K562 (cell line): ENCODE results near the gene PRKAG1. TPM values are rescaled to one million over a fixed set of nuclear protein-coding genes. Genes with fewer than 3 reads are reported as not detected.

Experiments used
- ATAC-seq: fragments of 200-7000 bp; cut with Tn5 transposase; 3 replicates; pipeline ENCODE4 v1.9.1; 2020; ENCODE audit warnings: moderate library complexity
- BruUV-seq: library from RNA; stranded (reverse); fragments of 400-500 nt; replicated peaks from 2 replicates; lab custom pipeline; 2021; lab: Mats Ljungman, UMichigan
- CTCF ChIA-PET: fragments of 300-600 bp; formaldehyde crosslinking; extraction: SDS; loops from one replicate; lab custom pipeline; 2021; ENCODE audit warnings: low intra/inter-chr PET ratio; lab: Yijun Ruan, JAX
- POLR2A ChIA-PET: fragments of 300-600, 350-650 bp; sonication (Branson Sonifier 250); formaldehyde crosslinking; extraction: SDS; loops from one replicate; lab custom pipeline; 2021; ENCODE audit warnings: antibody characterized with exemption, inconsistent platforms; lab: Yijun Ruan, JAX
- DNase-seq, 4 experiments: peaks; one replicate each; pipeline versions ENCODE4 v3.0.0 to v3.0.0-alpha.2; 2011 to 2018; ENCODE audit warnings: low spot score in 3 of 4, mixed read lengths in 3 of 4; ENCODE audit errors: extremely low read depth in 1 of 4
- FAIRE-seq: peaks from 2 replicates; lab custom pipeline; 2011; peaks lifted over from hg19 to GRCh38; lab: Jason Lieb, UNC
- H2AFZ ChIP-seq: 2 replicates; pipeline ENCODE4 v1.6.0; 2011; ENCODE audit warnings: low read depth, low read length, control low read depth, inconsistent platforms
- H3K27ac ChIP-seq: fragments of 200-600 bp; 3 replicates; pipeline ENCODE4 v1.8.0; 2011; ENCODE audit warnings: low read depth, mild to moderate bottlenecking, control low read depth, inconsistent platforms, low read length, moderate library complexity, mixed read lengths; ENCODE audit errors: extremely low read depth
- H3K27me3 ChIP-seq, 2 experiments: fragments of 300-600 bp in 1 of 2; 2 replicates in 1 of 2; 3 replicates in 1 of 2; pipeline versions ENCODE4 v1.6.0 to v1.8.0; 2011; ENCODE audit warnings: inconsistent platforms in 2 of 2, low read length in 2 of 2, mild to moderate bottlenecking in 1 of 2, mixed read lengths in 1 of 2, moderate library complexity in 1 of 2; ENCODE audit not compliant: control insufficient read depth in 2 of 2, insufficient read depth in 2 of 2
- H3K36me3 ChIP-seq: fragments of 300-600 bp; 3 replicates; pipeline ENCODE4 v1.8.0; 2011; ENCODE audit warnings: mild to moderate bottlenecking, low read length, inconsistent platforms; ENCODE audit not compliant: control insufficient read depth, insufficient read depth
- H3K4me1 ChIP-seq, 2 experiments: fragments of 200-600 bp in 1 of 2; replicated peaks in 1 of 2; 2 replicates in 1 of 2; 3 replicates in 1 of 2; pipeline versions ENCODE4 v1.5.1 to v1.8.0; 2011; ENCODE audit warnings: inconsistent platforms in 2 of 2, low read length in 2 of 2, mild to moderate bottlenecking in 1 of 2, mixed read lengths in 1 of 2, moderate library complexity in 1 of 2; ENCODE audit not compliant: control insufficient read depth in 2 of 2, insufficient read depth in 2 of 2
- H3K4me2 ChIP-seq: 2 replicates; pipeline ENCODE4 v1.6.1; 2011; ENCODE audit warnings: low read length, control low read depth, inconsistent platforms, mixed read lengths; ENCODE audit not compliant: insufficient read depth
- H3K4me3 ChIP-seq: fragments of 200-600 bp; sonication (generic), shearing (Covaris generic); 2 replicates; pipeline ENCODE4 v1.5.1; 2016; ENCODE audit warnings: control low read depth, inconsistent platforms
- H3K79me2 ChIP-seq: fragments of 200-600 bp; 3 replicates; pipeline ENCODE4 v1.8.0; 2011; ENCODE audit warnings: low read length, inconsistent platforms; ENCODE audit not compliant: control insufficient read depth, insufficient read depth
- H3K9ac ChIP-seq, 2 experiments: 2 replicates each; pipeline versions ENCODE4 v1.6.0 to v1.6.1; 2011; ENCODE audit warnings: low read depth in 2 of 2, low read length in 2 of 2, control low read depth in 1 of 2, inconsistent platforms in 1 of 2, mild to moderate bottlenecking in 1 of 2, mixed read lengths in 1 of 2; ENCODE audit not compliant: insufficient read depth in 1 of 2
- H3K9me1 ChIP-seq: one replicate; pipeline ENCODE4 v1.6.0; 2011; ENCODE audit warnings: inconsistent platforms, mild to moderate bottlenecking, low read length, moderate library complexity; ENCODE audit not compliant: control insufficient read depth, insufficient read depth
- H3K9me3 ChIP-seq: replicated peaks from 2 replicates; pipeline ENCODE4 v1.5.1; 2011; ENCODE audit warnings: low read depth, low read length, inconsistent platforms; ENCODE audit not compliant: control insufficient read depth, insufficient read depth
- H4K20me1 ChIP-seq: replicated peaks from 2 replicates; pipeline ENCODE4 v1.6.1; 2011; ENCODE audit warnings: low read length, inconsistent platforms, mixed read lengths; ENCODE audit not compliant: control insufficient read depth, insufficient read depth
- ARID4B ChIP-seq: sonication (generic); formaldehyde crosslinking; IDR thresholded peaks from 2 replicates; pipeline ENCODE4 v1.8.0; 2022; ENCODE audit warnings: mild to moderate bottlenecking, missing genetic modification reagents
- BRCA1 ChIP-seq, 2 experiments: fragments of 450-650 bp in 1 of 2; sonication (generic) in 1 of 2; formaldehyde crosslinking in 1 of 2; IDR thresholded peaks; 2 replicates each; pipeline versions ENCODE4 v1.5.0 to v1.6.1; 2017 to 2020; ENCODE audit warnings: mild to moderate bottlenecking in 1 of 2, missing genetic modification reagents in 1 of 2
- ELF1 ChIP-seq: fragments of 200-800 bp; sonication (Bioruptor generic); IDR thresholded peaks from 2 replicates; pipeline ENCODE4 v1.6.1; 2016; ENCODE audit warnings: missing genetic modification characterization, missing compliant biosample characterization
- NR2C1 ChIP-seq, 2 experiments: fragments of 450-650 bp; IDR thresholded peaks; 2 replicates each; pipeline ENCODE4 v1.6.1; 2017; ENCODE audit warnings: mild to moderate bottlenecking in 2 of 2, antibody characterized with exemption in 1 of 2, inconsistent platforms in 1 of 2, missing compliant biosample characterization in 1 of 2, missing genetic modification characterization in 1 of 2
- RAD21 ChIP-seq, 2 experiments: fragments of 250-450 bp in 1 of 2; fragments of 450-650 bp in 1 of 2; sonication (Bioruptor Pico) in 1 of 2; formaldehyde crosslinking in 1 of 2; IDR thresholded peaks in 1 of 2; conservative IDR thresholded peaks in 1 of 2; 2 replicates each; pipeline versions ENCODE4 v1.4.0 to v1.8.0; 2020 to 2022; ENCODE audit warnings: mild to moderate bottlenecking in 2 of 2, moderate library complexity in 1 of 2
- TCFL5 ChIP-seq: fragments of 250-450 bp; sonication (Bioruptor Pico); conservative IDR thresholded peaks from 2 replicates; pipeline ENCODE4 v1.6.1; 2021; ENCODE audit warnings: mild to moderate bottlenecking, moderate library complexity, matching md5 sums
- YY1 ChIP-seq, 3 experiments: IDR thresholded peaks; 2 replicates each; pipeline ENCODE4 v1.6.1; 2011; ENCODE audit warnings: low read length in 2 of 3, mild to moderate bottlenecking in 2 of 3, moderate library complexity in 2 of 3, borderline replicate concordance in 1 of 3, control low read depth in 1 of 3, low read depth in 1 of 3; ENCODE audit not compliant: insufficient read depth in 3 of 3, insufficient replicate concordance in 2 of 3, control insufficient read depth in 1 of 3, insufficient read length in 1 of 3; ENCODE audit errors: extremely low read depth in 1 of 3
- WGBS: fragments of 100-300 bp; shearing (Covaris generic); methylation state at CpG from one replicate; pipeline ENCODE4 v1.1.6; 2016; ENCODE audit warnings: low coverage, mixed read lengths; ENCODE audit not compliant: insufficient coverage; ENCODE audit errors: missing lambda C conversion rate; 5-methylcytosine and 5-hydroxymethylcytosine counted together
- in situ Hi-C: fragments of 300-500 bp; cut with MboI; formaldehyde crosslinking; loops from 4 replicates; pipeline ENCODE4 v1.15.0; 2018; ENCODE audit warnings: inconsistent platforms, mixed read lengths
- intact Hi-C: fragments of 100-400 bp; cut with micrococcal nuclease; formaldehyde crosslinking; loops from 2 replicates; pipeline ENCODE4 v1.14.2; 2022
- polyA plus RNA-seq, 8 experiments: library from polyadenylated mRNA; depleted of rRNA in 4 of 8; stranded (reverse) in 5 of 8; unstranded in 3 of 8; fragments of >200 nt; fragmentation: Nextera tagmentation in 2 of 8; fragmentation: Illumina TruSeq in 1 of 8; extraction: Ambion mirVana in 2 of 8; extraction: Trizol in 1 of 8; gene quantifications; 2 replicates each; pipeline versions ENCODE4 v1.2.1 to v1.2.3, GENCODE V29; 2011 to 2014; ENCODE audit warnings: inconsistent platforms in 1 of 8, missing spikeins in 1 of 8
- total RNA-seq, 7 experiments: library from RNA; depleted of rRNA in 6 of 7; stranded (reverse); fragments of >200 nt in 6 of 7; fragmentation: Illumina TruSeq in 2 of 7; extraction: Trizol in 2 of 7; gene quantifications; 2 replicates each; pipeline versions ENCODE4 v1.2.1 to v1.2.3, GENCODE V29; 2011 to 2021; ENCODE audit warnings: low replicate concordance in 1 of 7

Gene PRKAG1
- total and polyA plus RNA-seq, 9 of the 15 experiments (the other 6 are each of a cell fraction or from before 2014, with no cell fraction given), result 51.1 to 126 (median 79.1) TPM

GRCh38 chr12:49057888-49058287, 39.3 kb upstream of the PRKAG1 start:
- H3K4me2 ChIP-seq, result peak overlapping the region; percentile 94
- FAIRE-seq, result peak; percentile 65
- TF ChIP-seq NR2C1 (IDR thresholded peaks at IDR 0.05) (no peak), NR2C1 (tag; IDR thresholded peaks at IDR 0.05) (no peak), ARID4B (0 out of 2 replicates have a peak, but pooled peaks have one; percentile 5), YY1 (IDR thresholded peaks at IDR 0.05; ENCODE audit: borderline replicate concordance in 1 of 3, control insufficient read depth in 1 of 3, extremely low read depth in 1 of 3, insufficient read depth in 3 of 3, insufficient read length in 1 of 3, insufficient replicate concordance in 2 of 3, low read depth in 1 of 3, low read length in 2 of 3) (peak in 1 of 3 experiments; percentile 3), TCFL5 (CRISPR knock-in tag) (no peak), BRCA1 (IDR thresholded peaks at IDR 0.05) (no peak), BRCA1 (CRISPR knock-in tag; IDR thresholded peaks at IDR 0.05) (no peak), RAD21 (CRISPR knock-in tag; conservative IDR thresholded peaks at IDR 0.05 in 1 of 2, IDR thresholded peaks at IDR 0.05 in 1 of 2) (no peak), ELF1 (peak; percentile 25; the same call in 1 of the 2 replicates)
- TF ChIP-seq, all 486 proteins: peak for 3
- peaks cover 12 to 24% of the 10 kb centered on the region in 2 experiments; a peak in 4 of 5 replicates for H3K4me1 ChIP-seq
- WGBS, result 2% methylated on average over 4 of the region's 4 CpGs
- peaks cover 4% of the 10 kb centered on the region for H3K9me1 ChIP-seq
- intact Hi-C loops (no loop called here), in situ Hi-C loops (no loop called here)
- H3K4me3 ChIP-seq, result peak overlapping the region; percentile 94
- no peaks in the 10 kb centered on the region for H3K9me3 ChIP-seq
- H2AFZ ChIP-seq, result no peak overlapping the region
- peak overlapping the region; percentile 96 to 98 for H3K9ac ChIP-seq
- no TSS peak for BruUV-seq
- peaks cover 41% of the 10 kb centered on the region for H3K36me3 ChIP-seq
- CTCF ChIA-PET, result no interaction called here
- H4K20me1 ChIP-seq, result peaks cover 51% of the 10 kb centered on the region
- POLR2A ChIA-PET, result interaction anchor here (0.6 to 6.4 kb wide), 13 partner anchors 10 to 523 kb away, joined by 3 to 40 read pairs (median 5); partner anchors contain the start of genes RHEBL1, TUBA1B and TUBA1C
- no peaks in the 10 kb centered on the region for H3K27me3 ChIP-seq
- DNase-seq, result peak in 1 of 4 experiments; percentile 30
- peak overlapping the region; percentile 65; the same call in 1 of the 3 replicates for H3K27ac ChIP-seq
- ATAC-seq, result no peak
- H3K79me2 ChIP-seq, result peaks cover 87% of the 10 kb centered on the region
